DND-41 (cell line): ENCODE results near the gene TAP2.

Experiments used
- ATAC-seq: fragments of 200-7000 bp; cut with Tn5 transposase; 3 replicates; pipeline ENCODE4 v1.9.1; 2021; ENCODE audit warnings: low read depth; ENCODE audit not compliant: insufficient read depth
- DNase-seq: peaks from one replicate; pipeline ENCODE4 v3.0.0-alpha.2; 2020
- H2AFZ ChIP-seq: 2 replicates; pipeline ENCODE4 v1.6.0; 2012; ENCODE audit warnings: low read depth, low read length
- H3K27ac ChIP-seq: 2 replicates; pipeline ENCODE4 v1.5.1; 2012; ENCODE audit warnings: low read length, inconsistent platforms
- H3K27me3 ChIP-seq: fragments of 200-600 bp; sonication (generic); 2 replicates; pipeline ENCODE4 v1.6.0; 2012; ENCODE audit warnings: low read length, mild to moderate bottlenecking, inconsistent platforms; ENCODE audit not compliant: insufficient read depth, poor library complexity
- H3K36me3 ChIP-seq: 2 replicates; pipeline ENCODE4 v1.5.1; 2012; ENCODE audit warnings: low read length, inconsistent platforms; ENCODE audit not compliant: insufficient read depth
- H3K4me1 ChIP-seq: 2 replicates; pipeline ENCODE4 v1.5.1; 2012; ENCODE audit warnings: mild to moderate bottlenecking, low read length; ENCODE audit not compliant: insufficient read depth
- H3K4me2 ChIP-seq: 2 replicates; pipeline ENCODE4 v1.6.0; 2012; ENCODE audit warnings: mild to moderate bottlenecking, moderate library complexity, low read length, inconsistent platforms; ENCODE audit not compliant: insufficient read depth
- H3K4me3 ChIP-seq, 2 experiments: fragments of 200-600 bp in 1 of 2; shearing (Covaris generic) in 1 of 2; 2 replicates each; pipeline ENCODE4 v1.5.1; 2012 to 2016; ENCODE audit warnings: inconsistent platforms in 2 of 2, low read length in 2 of 2, mild to moderate bottlenecking in 2 of 2, low read depth in 1 of 2, moderate library complexity in 1 of 2
- H3K79me2 ChIP-seq: 2 replicates; pipeline ENCODE4 v1.6.0; 2012; ENCODE audit warnings: low read length, inconsistent platforms; ENCODE audit not compliant: insufficient read depth
- H3K9ac ChIP-seq: 2 replicates; pipeline ENCODE4 v1.6.0; 2012; ENCODE audit warnings: low read depth, mild to moderate bottlenecking, inconsistent platforms, low read length, moderate library complexity
- H3K9me3 ChIP-seq: 2 replicates; pipeline ENCODE4 v1.5.1; 2012; ENCODE audit warnings: low read length, moderate library complexity, mild to moderate bottlenecking, inconsistent platforms; ENCODE audit not compliant: insufficient read depth, severe bottlenecking
- H4K20me1 ChIP-seq: 2 replicates; pipeline ENCODE4 v1.6.0; 2012; ENCODE audit warnings: low read length; ENCODE audit not compliant: insufficient read depth
- EZH2 ChIP-seq: IDR thresholded peaks from 3 replicates; pipeline ENCODE4 v1.6.1; 2012; ENCODE audit warnings: borderline replicate concordance, low read depth, mild to moderate bottlenecking, moderate library complexity, low read length, inconsistent platforms; ENCODE audit not compliant: severe bottlenecking
- TF ChIP-seq, protein P1 (sequence below): IDR thresholded peaks from 2 replicates; pipeline ENCODE4 v1.5.1; 2012; ENCODE audit warnings: borderline replicate concordance, low read length, moderate library complexity, mild to moderate bottlenecking; ENCODE audit not compliant: poor library complexity, severe bottlenecking; ENCODE audit errors: extremely low read depth

The TAP2 gene

DNA sequence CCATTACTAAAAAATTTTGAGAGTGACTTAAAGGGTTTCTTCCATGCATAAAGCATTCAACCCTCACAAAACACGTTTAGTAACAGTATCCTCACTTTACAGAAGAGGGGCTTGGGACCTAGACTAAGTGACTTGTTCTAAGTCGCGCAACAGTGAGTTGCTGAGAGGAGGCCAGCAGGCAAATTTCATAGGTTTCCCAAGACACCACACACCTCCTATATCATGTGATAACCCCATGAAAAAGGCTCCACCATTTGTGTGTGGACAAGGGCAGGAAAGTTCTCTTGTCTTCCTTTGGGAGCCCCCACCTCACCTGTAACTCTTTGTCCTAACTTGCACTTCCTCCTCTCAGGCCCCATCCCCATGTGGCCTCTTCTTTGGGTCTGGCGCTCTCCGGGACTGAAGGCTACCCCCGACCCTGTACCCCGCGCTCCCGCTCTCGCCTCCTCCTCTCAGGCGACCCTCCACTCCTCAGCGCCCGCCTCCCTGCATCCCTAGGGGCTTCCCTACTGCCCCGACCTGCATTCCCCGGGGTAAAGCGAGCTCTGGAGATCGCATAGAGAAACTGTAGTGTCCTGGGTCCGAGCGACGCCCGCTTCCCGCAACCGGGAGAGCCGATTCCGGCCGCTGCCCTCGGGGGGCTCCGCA is 4.9 kb upstream of the TAP2 start:
- Histone ChIP-seq H3K79me2 (peaks cover 27% of the 10 kb centered on the region), H4K20me1 (no peaks in the 10 kb centered on the region), H2AFZ (peak overlapping the region; percentile 90), H3K9me3 (no peaks in the 10 kb centered on the region), H3K4me3 (peak overlapping the region; percentile 81 to 94), H3K27ac (peak overlapping the region; percentile 99), H3K4me1 (peaks cover 56% of the 10 kb centered on the region), H3K9ac (peak overlapping the region; percentile 92), H3K36me3 (peaks cover 51% of the 10 kb centered on the region), H3K27me3 (no peaks in the 10 kb centered on the region), H3K4me2 (peak overlapping the region; percentile 79)
- no peak for TF ChIP-seq EZH2
- TF ChIP-seq, protein P1, sequence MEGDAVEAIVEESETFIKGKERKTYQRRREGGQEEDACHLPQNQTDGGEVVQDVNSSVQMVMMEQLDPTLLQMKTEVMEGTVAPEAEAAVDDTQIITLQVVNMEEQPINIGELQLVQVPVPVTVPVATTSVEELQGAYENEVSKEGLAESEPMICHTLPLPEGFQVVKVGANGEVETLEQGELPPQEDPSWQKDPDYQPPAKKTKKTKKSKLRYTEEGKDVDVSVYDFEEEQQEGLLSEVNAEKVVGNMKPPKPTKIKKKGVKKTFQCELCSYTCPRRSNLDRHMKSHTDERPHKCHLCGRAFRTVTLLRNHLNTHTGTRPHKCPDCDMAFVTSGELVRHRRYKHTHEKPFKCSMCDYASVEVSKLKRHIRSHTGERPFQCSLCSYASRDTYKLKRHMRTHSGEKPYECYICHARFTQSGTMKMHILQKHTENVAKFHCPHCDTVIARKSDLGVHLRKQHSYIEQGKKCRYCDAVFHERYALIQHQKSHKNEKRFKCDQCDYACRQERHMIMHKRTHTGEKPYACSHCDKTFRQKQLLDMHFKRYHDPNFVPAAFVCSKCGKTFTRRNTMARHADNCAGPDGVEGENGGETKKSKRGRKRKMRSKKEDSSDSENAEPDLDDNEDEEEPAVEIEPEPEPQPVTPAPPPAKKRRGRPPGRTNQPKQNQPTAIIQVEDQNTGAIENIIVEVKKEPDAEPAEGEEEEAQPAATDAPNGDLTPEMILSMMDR, result no peak
- ATAC-seq (peak; percentile 1; the same call in 1 of the 3 replicates), DNase-seq (no peak)

DNA sequence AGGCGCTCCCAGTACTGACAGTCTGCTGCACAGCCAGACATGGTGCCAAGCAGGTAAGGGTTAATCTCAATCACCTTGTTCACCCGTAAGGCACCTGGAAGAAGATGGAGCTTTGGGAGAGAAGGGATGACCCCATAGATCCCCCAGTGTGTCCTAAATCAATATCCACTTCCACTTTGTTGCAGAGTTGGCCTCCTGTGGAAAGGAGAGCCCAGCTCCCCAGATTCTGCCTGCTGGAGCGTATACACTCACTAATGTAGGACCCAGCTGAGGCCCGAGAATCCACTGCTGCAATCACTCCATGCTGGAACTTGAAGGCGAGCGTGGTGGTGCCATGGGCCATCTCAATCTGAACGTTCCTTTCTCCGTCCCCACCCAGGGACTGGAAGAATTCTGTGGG is 4.2 kb upstream of the TAP2 start:
- ATAC-seq, result no peak
- H3K9ac ChIP-seq, result peak overlapping the region; percentile 92
- peak overlapping the region; percentile 79 for H3K4me2 ChIP-seq
- no peaks in the 10 kb centered on the region for H3K27me3 ChIP-seq
- H3K36me3 ChIP-seq, result peaks cover 43% of the 10 kb centered on the region
- H3K4me3 ChIP-seq, result peak overlapping the region in 1 of 2 experiments; percentile 94; a peak in 3 of 4 replicates
- no peaks in the 10 kb centered on the region for H4K20me1 ChIP-seq
- no peak for DNase-seq
- peaks cover 60% of the 10 kb centered on the region for H3K4me1 ChIP-seq
- no peaks in the 10 kb centered on the region for H3K9me3 ChIP-seq
- TF ChIP-seq EZH2, result no peak
- TF ChIP-seq, protein P1, result no peak
- H2AFZ ChIP-seq, result no peak overlapping the region
- H3K27ac ChIP-seq, result peak overlapping the region; percentile 99
- peaks cover 32% of the 10 kb centered on the region for H3K79me2 ChIP-seq

DNA sequence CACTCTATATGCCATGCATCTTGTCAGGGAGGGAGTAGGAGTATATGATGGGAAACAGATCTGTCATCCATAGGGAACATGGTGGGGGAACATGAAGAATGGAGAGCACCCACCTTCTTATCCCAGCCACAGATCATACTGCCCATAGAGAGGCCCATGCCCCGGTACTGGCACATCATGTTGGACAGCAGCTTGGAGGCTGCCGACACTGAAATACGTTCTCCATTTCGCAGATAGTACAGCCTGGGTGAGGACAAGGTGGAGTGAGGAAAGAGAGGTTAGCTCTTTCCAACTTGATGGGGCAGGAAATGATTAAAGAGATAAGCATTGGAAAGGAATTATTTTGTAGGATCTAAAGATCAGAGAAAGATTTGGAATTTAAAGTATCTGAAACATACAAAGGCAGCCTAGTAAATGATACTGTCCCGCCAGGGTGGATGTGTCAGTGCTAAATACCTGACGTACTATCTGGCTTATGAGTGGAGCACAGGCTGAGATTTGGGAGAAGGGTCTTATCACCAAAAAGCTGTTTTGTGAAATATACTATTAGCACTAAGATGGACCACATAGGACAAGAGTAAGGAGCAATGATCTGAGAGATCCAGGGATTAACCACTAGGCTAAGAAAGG is 3.6 kb upstream of the TAP2 start:
- peaks cover 65% of the 10 kb centered on the region for H3K4me1 ChIP-seq
- peak overlapping the region; percentile 99 for H3K27ac ChIP-seq
- no peaks in the 10 kb centered on the region for H4K20me1 ChIP-seq
- peak overlapping the region; percentile 79 for H3K4me2 ChIP-seq
- TF ChIP-seq, protein P1, result no peak
- no peak for TF ChIP-seq EZH2
- no peak for DNase-seq
- H3K36me3 ChIP-seq, result peaks cover 38% of the 10 kb centered on the region
- no peaks in the 10 kb centered on the region for H3K9me3 ChIP-seq
- H3K4me3 ChIP-seq, result peak overlapping the region in 1 of 2 experiments; percentile 94; a peak in 2 of 4 replicates
- no peaks in the 10 kb centered on the region for H3K27me3 ChIP-seq
- H3K79me2 ChIP-seq, result peaks cover 34% of the 10 kb centered on the region
- H2AFZ ChIP-seq, result no peak overlapping the region
- H3K9ac ChIP-seq, result peak overlapping the region; percentile 92
- ATAC-seq, result no peak
